DND-41 (cell line): ENCODE results near the gene DPP6.

Source experiments
- ATAC-seq: fragments of 200-7000 bp; cut with Tn5 transposase; 3 replicates; pipeline ENCODE4 v1.9.1; 2021; ENCODE audit warnings: low read depth; ENCODE audit not compliant: insufficient read depth
- DNase-seq: peaks from one replicate; pipeline ENCODE4 v3.0.0-alpha.2; 2020
- H2AFZ ChIP-seq: 2 replicates; pipeline ENCODE4 v1.6.0; 2012; ENCODE audit warnings: low read depth, low read length
- H3K27ac ChIP-seq: 2 replicates; pipeline ENCODE4 v1.5.1; 2012; ENCODE audit warnings: low read length, inconsistent platforms
- H3K27me3 ChIP-seq: fragments of 200-600 bp; sonication (generic); 2 replicates; pipeline ENCODE4 v1.6.0; 2012; ENCODE audit warnings: low read length, mild to moderate bottlenecking, inconsistent platforms; ENCODE audit not compliant: insufficient read depth, poor library complexity
- H3K36me3 ChIP-seq: 2 replicates; pipeline ENCODE4 v1.5.1; 2012; ENCODE audit warnings: low read length, inconsistent platforms; ENCODE audit not compliant: insufficient read depth
- H3K4me1 ChIP-seq: 2 replicates; pipeline ENCODE4 v1.5.1; 2012; ENCODE audit warnings: mild to moderate bottlenecking, low read length; ENCODE audit not compliant: insufficient read depth
- H3K4me2 ChIP-seq: 2 replicates; pipeline ENCODE4 v1.6.0; 2012; ENCODE audit warnings: mild to moderate bottlenecking, moderate library complexity, low read length, inconsistent platforms; ENCODE audit not compliant: insufficient read depth
- H3K4me3 ChIP-seq, 2 experiments: fragments of 200-600 bp in 1 of 2; shearing (Covaris generic) in 1 of 2; 2 replicates each; pipeline ENCODE4 v1.5.1; 2012 to 2016; ENCODE audit warnings: inconsistent platforms in 2 of 2, low read length in 2 of 2, mild to moderate bottlenecking in 2 of 2, low read depth in 1 of 2, moderate library complexity in 1 of 2
- H3K79me2 ChIP-seq: 2 replicates; pipeline ENCODE4 v1.6.0; 2012; ENCODE audit warnings: low read length, inconsistent platforms; ENCODE audit not compliant: insufficient read depth
- H3K9ac ChIP-seq: 2 replicates; pipeline ENCODE4 v1.6.0; 2012; ENCODE audit warnings: low read depth, mild to moderate bottlenecking, inconsistent platforms, low read length, moderate library complexity
- H3K9me3 ChIP-seq: 2 replicates; pipeline ENCODE4 v1.5.1; 2012; ENCODE audit warnings: low read length, moderate library complexity, mild to moderate bottlenecking, inconsistent platforms; ENCODE audit not compliant: insufficient read depth, severe bottlenecking
- H4K20me1 ChIP-seq: 2 replicates; pipeline ENCODE4 v1.6.0; 2012; ENCODE audit warnings: low read length; ENCODE audit not compliant: insufficient read depth
- CTCF ChIP-seq: IDR thresholded peaks from 2 replicates; pipeline ENCODE4 v1.5.1; 2012; ENCODE audit warnings: borderline replicate concordance, low read length, moderate library complexity, mild to moderate bottlenecking; ENCODE audit not compliant: poor library complexity, severe bottlenecking; ENCODE audit errors: extremely low read depth
- EZH2 ChIP-seq: IDR thresholded peaks from 3 replicates; pipeline ENCODE4 v1.6.1; 2012; ENCODE audit warnings: borderline replicate concordance, low read depth, mild to moderate bottlenecking, moderate library complexity, low read length, inconsistent platforms; ENCODE audit not compliant: severe bottlenecking

Gene DPP6

DNA sequence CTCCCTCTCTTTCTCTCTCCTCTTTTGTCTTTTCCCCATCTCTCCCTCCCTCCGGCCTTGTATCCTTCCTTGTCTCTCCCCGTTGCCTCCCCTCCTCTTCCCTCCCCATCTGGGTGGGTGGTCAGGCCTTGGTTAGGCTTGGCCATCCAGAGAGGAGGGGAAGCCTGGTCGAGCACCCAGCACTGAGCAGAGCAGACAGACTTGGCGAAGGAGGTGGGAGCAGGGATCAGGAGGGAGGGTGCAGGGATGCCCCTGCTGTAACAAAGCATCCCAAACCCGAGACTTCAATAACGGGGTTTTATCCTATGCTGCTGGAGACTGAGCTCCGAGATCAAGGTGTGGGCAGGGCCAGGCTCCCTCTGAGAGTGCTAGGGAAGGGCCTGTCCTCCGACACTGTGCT is 853.4 kb downstream of the DPP6 start:
- no peak for ATAC-seq
- Histone ChIP-seq H3K4me1 (no peaks in the 10 kb centered on the region), H3K9ac (no peak overlapping the region), H3K27ac (no peak overlapping the region), H3K4me3 (no peak overlapping the region), H3K27me3 (no peaks in the 10 kb centered on the region), H3K36me3 (no peaks in the 10 kb centered on the region), H3K79me2 (no peaks in the 10 kb centered on the region), H3K4me2 (no peak overlapping the region), H2AFZ (no peak overlapping the region), H3K9me3 (no peaks in the 10 kb centered on the region), H4K20me1 (no peaks in the 10 kb centered on the region)
- TF ChIP-seq EZH2, result no peak
- no peak for TF ChIP-seq CTCF
- no peak for DNase-seq

GRCh38 chr7:154906201-154906600 is 854.0 kb downstream of the DPP6 start:
- no peak overlapping the region for H3K4me2 ChIP-seq
- H3K4me1 ChIP-seq, result no peaks in the 10 kb centered on the region
- no peak overlapping the region for H2AFZ ChIP-seq
- ATAC-seq, result no peak
- H4K20me1 ChIP-seq, result no peaks in the 10 kb centered on the region
- H3K9me3 ChIP-seq, result no peaks in the 10 kb centered on the region
- H3K9ac ChIP-seq, result no peak overlapping the region
- DNase-seq, result no peak
- TF ChIP-seq EZH2 (no peak), CTCF (no peak)
- no peaks in the 10 kb centered on the region for H3K27me3 ChIP-seq
- H3K27ac ChIP-seq, result no peak overlapping the region
- no peak overlapping the region for H3K4me3 ChIP-seq
- H3K36me3 ChIP-seq, result no peaks in the 10 kb centered on the region
- no peaks in the 10 kb centered on the region for H3K79me2 ChIP-seq

- no peaks in the 10 kb centered on the region for H3K9me3 ChIP-seq
- H3K36me3 ChIP-seq, result no peaks in the 10 kb centered on the region
- no peak for ATAC-seq
- no peaks in the 10 kb centered on the region for H3K79me2 ChIP-seq
- H4K20me1 ChIP-seq, result no peaks in the 10 kb centered on the region
- DNase-seq, result no peak
- no peaks in the 10 kb centered on the region for H3K4me1 ChIP-seq
- no peaks in the 10 kb centered on the region for H3K27me3 ChIP-seq
- no peak overlapping the region for H3K4me2 ChIP-seq
- H3K9ac ChIP-seq, result no peak overlapping the region
- TF ChIP-seq CTCF (no peak), EZH2 (no peak)
- H3K27ac ChIP-seq, result no peak overlapping the region
- no peak overlapping the region for H2AFZ ChIP-seq
- no peak overlapping the region for H3K4me3 ChIP-seq
Measured at GRCh38 chr7:154906736-154907355, 854.6 kb downstream of the DPP6 start.
